GM12892 (cell line): ENCODE measurements around the gene MED8.

Experiments used
- DNase-seq: peaks from one replicate; pipeline ENCODE4 v3.0.0; 2011; ENCODE audit not compliant: insufficient read length
- FAIRE-seq: peaks from 2 replicates; lab custom pipeline; 2011; peaks lifted over from hg19 to GRCh38; lab: Jason Lieb, UNC
- POLR2A ChIP-seq: IDR thresholded peaks from 2 replicates; pipeline ENCODE4 v1.6.1; 2011; ENCODE audit warnings: low read depth, low read length, control low read depth
- POLR2AphosphoS5 ChIP-seq: IDR thresholded peaks from 2 replicates; pipeline ENCODE4 v1.6.1; 2011; ENCODE audit warnings: low read depth, low read length, control low read depth
- TAF1 ChIP-seq: IDR thresholded peaks from 2 replicates; pipeline ENCODE4 v1.6.1; 2011; ENCODE audit warnings: low read depth, mild to moderate bottlenecking, control low read depth, low read length, borderline replicate concordance

The MED8 gene

GRCh38 chr1:43363935-43364525 lies 25.6 kb downstream of the MED8 start:
- no peak for FAIRE-seq

GRCh38 chr1:43363283-43363934 lies 26.2 kb downstream of the MED8 start:
- TF ChIP-seq TAF1 (no peak), POLR2AphosphoS5 (no peak), POLR2A (no peak)
- FAIRE-seq (no peak), DNase-seq (no peak)

More at GRCh38 chr1:43363935-43364525, 25.6 kb downstream of the MED8 start:
- TF ChIP-seq POLR2A (no peak; the same call in 1 of the 2 replicates), TAF1 (no peak), POLR2AphosphoS5 (no peak)
- no peak for DNase-seq

GRCh38 chr1:43360616-43361015 lies 29.0 kb downstream of the MED8 start:
- DNase-seq (no peak), FAIRE-seq (no peak)
- TF ChIP-seq POLR2A (no peak), POLR2AphosphoS5 (peak; percentile 19; the same call in 1 of the 2 replicates), TAF1 (no peak)

DNA sequence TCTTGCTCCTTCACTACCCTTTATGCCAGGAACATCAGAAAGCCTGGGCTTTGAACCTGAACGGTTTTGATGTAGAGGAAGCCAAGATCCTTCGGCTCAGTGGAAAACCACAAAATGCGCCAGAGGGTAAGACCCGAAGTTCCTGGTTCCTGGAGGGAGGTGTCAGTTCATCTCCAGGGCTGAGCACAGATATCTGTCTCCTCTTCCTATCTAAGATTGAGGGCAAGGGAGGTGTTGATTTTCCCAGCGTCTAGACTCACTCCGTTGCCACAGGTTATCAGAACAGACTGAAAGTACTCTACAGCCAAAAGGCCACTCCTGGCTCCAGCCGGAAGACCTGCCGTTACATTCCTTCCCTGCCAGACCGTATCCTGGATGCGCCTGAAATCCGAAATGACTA lies 29.9 kb downstream of the MED8 start:
- FAIRE-seq (no peak), DNase-seq (no peak)
- no peak for TF ChIP-seq POLR2AphosphoS5
- TF ChIP-seq POLR2A = no peak
- no peak for TF ChIP-seq TAF1

- DNase-seq (peak; percentile 91), FAIRE-seq (peak; percentile 96)
- TF ChIP-seq TAF1 (no peak; the same call in 1 of the 2 replicates), POLR2AphosphoS5 (0 out of 2 replicates have a peak, but pooled peaks have one; percentile 44), POLR2A (peak; percentile 66)
These were observed 30.6 kb downstream of the MED8 start, which contains the start of gene CDC20 for GRCh38 chr1:43358746-43359693. Gene CDC20 (plus strand): TSS chr1:43358981. CDS start chr1:43359216, 235 bp downstream.

- peak; percentile 72 for TF ChIP-seq POLR2A
- 0 out of 2 replicates have a peak, but pooled peaks have one; percentile 45 for TF ChIP-seq TAF1
- no peak for TF ChIP-seq POLR2AphosphoS5
- peak; percentile 70 for FAIRE-seq
- DNase-seq = peak; percentile 39
These were observed 31.4 kb downstream of the MED8 start for GRCh38 chr1:43358121-43358745.

DNA sequence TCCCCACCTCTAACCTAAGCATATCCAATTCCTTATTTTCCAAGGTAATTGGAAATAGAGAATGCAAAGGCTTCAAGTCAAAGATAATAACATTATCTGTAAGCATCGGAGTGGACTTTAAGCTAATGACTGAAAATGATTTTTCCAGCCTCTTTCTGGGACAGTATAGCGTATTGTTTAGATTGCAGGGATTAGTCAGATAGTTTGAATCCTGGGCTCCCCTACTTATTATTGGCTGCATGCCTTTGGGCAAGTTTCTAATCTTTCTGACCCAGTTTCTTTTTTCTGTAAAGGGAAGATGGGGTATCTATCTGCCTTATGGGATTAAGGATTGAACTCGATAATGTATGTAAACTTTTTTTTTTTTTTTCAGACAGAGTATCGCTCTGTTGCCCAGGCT lies 32.3 kb downstream of the MED8 start:
- DNase-seq = no peak
- TF ChIP-seq TAF1 (no peak), POLR2A (no peak), POLR2AphosphoS5 (no peak)
- no peak for FAIRE-seq

DNA sequence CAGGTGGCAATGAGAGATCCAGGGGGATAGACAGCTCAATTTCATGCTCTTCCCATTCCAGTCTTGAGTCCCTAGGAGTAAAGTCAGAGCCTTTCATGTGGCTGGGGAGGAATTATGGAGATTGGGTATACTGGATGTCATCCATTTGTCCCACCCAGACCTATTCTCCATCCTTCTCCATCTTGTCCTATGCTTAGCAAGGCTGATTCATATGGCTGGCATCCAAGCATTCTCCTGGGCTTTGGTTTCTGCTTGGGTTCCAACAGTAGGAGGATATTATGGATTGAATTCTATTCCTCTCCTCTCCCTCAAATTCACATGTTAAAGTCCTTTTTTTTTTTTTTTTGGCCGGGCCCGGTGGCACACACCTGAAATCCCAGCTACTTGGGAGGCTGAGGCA lies 34.7 kb downstream of the MED8 start:
- FAIRE-seq = no peak
- TF ChIP-seq POLR2A (no peak), TAF1 (no peak), POLR2AphosphoS5 (no peak)
- no peak for DNase-seq

DNA sequence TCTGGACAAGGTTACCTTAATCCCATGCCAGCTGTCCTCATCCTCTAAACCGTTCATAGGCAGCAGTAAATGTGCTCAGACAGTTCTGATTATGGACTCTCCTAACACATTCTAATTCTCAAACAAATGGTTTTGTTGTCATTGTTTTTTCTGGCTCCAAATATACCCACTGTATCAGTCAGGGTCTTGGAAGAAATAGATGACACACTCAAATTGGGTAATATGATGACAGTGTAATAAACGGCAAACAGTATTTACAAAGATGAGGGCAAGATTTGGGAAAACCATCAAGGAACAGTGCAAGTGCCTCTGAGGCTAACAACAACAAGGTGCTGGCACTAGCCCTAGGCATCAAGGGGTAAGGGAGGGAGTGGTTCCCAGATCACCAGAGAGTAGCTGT lies 35.1 kb downstream of the MED8 start:
- DNase-seq = no peak
- TF ChIP-seq TAF1 (no peak), POLR2A (no peak), POLR2AphosphoS5 (no peak)
- no peak for FAIRE-seq

DNA sequence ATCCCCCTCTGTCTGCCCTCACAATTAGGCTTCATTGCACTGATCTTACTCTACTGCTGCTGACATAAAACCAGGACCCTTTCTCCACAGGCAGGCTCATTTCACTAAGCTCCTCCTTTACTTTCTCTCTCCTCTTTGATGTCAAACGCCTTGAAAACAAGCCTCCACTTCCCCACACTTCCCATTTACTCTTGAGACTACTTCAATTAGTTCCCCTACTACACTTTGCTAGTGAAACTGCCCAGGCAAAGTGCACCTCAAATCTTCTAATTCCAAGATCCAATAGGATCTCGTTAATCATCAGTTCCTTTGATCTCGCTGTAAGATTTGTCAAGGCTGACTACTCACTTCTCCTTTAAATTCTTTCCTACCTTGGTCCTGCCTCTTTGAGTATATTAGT lies 36.7 kb downstream of the MED8 start:
- TF ChIP-seq TAF1 (no peak), POLR2A (no peak), POLR2AphosphoS5 (no peak)
- DNase-seq (no peak), FAIRE-seq (no peak)

GRCh38 chr1:43352351-43352705 lies 37.3 kb downstream of the MED8 start:
- no peak for FAIRE-seq

More at GRCh38 chr1:43352351-43352705, 37.3 kb downstream of the MED8 start:
- no peak for TF ChIP-seq POLR2A
- no peak for TF ChIP-seq TAF1
- no peak for TF ChIP-seq POLR2AphosphoS5
- DNase-seq = no peak
